Ishikawa (cell line): Measurements from ENCODE around the gene SMG7.

ENCODE experiments used
- CREB1 ChIP-seq: IDR thresholded peaks from 2 replicates; pipeline ENCODE4 v1.6.1; 2012; ENCODE audit warnings: low read depth
- EGR1 ChIP-seq: IDR thresholded peaks from 2 replicates; pipeline ENCODE4 v1.6.1; 2012
- EP300 ChIP-seq: IDR thresholded peaks from 2 replicates; pipeline ENCODE4 v1.6.1; 2012; ENCODE audit warnings: borderline replicate concordance
- FOXM1 ChIP-seq: IDR thresholded peaks from 2 replicates; pipeline ENCODE4 v1.6.1; 2012; ENCODE audit warnings: low read depth, borderline replicate concordance
- NFIC ChIP-seq: IDR thresholded peaks from 2 replicates; pipeline ENCODE4 v1.6.1; 2012
- RAD21 ChIP-seq: IDR thresholded peaks from 2 replicates; pipeline ENCODE4 v1.6.1; 2012; ENCODE audit warnings: low read depth
- TAF1 ChIP-seq: IDR thresholded peaks from 2 replicates; pipeline ENCODE4 v1.6.1; 2012; ENCODE audit warnings: low read depth, mild to moderate bottlenecking
- TEAD4 ChIP-seq: IDR thresholded peaks from 2 replicates; pipeline ENCODE4 v1.6.1; 2012
- YY1 ChIP-seq: IDR thresholded peaks from 2 replicates; pipeline ENCODE4 v1.6.1; 2012; ENCODE audit warnings: low read depth
- TF ChIP-seq, protein P1 (sequence below): IDR thresholded peaks from 2 replicates; pipeline ENCODE4 v1.6.1; 2012; ENCODE audit warnings: low read depth, mild to moderate bottlenecking
- TF ChIP-seq, protein P2 (sequence below): IDR thresholded peaks from 2 replicates; pipeline ENCODE4 v1.6.1; 2012

DNA sequence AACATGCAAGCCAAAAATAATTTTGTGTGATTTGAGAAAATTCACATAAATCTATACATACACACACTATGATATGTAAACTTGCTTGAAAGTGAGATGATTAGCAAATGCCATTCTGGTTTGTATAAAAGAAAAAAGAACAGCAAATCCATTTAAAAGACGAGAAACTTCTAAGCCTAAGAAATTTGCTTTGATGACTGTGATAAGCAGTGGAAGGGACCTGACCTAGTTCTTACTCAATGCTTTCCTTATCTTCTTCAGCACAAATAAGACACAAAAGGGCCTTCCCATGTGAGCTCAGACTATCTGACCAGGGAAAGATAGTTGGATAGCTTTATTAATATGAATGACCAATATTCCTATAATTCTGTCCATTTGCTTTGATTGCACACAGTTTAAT is 28.8 kb upstream of the SMG7 start:
- TF ChIP-seq, protein P1, sequence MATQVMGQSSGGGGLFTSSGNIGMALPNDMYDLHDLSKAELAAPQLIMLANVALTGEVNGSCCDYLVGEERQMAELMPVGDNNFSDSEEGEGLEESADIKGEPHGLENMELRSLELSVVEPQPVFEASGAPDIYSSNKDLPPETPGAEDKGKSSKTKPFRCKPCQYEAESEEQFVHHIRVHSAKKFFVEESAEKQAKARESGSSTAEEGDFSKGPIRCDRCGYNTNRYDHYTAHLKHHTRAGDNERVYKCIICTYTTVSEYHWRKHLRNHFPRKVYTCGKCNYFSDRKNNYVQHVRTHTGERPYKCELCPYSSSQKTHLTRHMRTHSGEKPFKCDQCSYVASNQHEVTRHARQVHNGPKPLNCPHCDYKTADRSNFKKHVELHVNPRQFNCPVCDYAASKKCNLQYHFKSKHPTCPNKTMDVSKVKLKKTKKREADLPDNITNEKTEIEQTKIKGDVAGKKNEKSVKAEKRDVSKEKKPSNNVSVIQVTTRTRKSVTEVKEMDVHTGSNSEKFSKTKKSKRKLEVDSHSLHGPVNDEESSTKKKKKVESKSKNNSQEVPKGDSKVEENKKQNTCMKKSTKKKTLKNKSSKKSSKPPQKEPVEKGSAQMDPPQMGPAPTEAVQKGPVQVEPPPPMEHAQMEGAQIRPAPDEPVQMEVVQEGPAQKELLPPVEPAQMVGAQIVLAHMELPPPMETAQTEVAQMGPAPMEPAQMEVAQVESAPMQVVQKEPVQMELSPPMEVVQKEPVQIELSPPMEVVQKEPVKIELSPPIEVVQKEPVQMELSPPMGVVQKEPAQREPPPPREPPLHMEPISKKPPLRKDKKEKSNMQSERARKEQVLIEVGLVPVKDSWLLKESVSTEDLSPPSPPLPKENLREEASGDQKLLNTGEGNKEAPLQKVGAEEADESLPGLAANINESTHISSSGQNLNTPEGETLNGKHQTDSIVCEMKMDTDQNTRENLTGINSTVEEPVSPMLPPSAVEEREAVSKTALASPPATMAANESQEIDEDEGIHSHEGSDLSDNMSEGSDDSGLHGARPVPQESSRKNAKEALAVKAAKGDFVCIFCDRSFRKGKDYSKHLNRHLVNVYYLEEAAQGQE = no peak
- TF ChIP-seq TAF1 = no peak
- TF ChIP-seq TEAD4 = no peak
- TF ChIP-seq NFIC = no peak
- TF ChIP-seq, protein P2, sequence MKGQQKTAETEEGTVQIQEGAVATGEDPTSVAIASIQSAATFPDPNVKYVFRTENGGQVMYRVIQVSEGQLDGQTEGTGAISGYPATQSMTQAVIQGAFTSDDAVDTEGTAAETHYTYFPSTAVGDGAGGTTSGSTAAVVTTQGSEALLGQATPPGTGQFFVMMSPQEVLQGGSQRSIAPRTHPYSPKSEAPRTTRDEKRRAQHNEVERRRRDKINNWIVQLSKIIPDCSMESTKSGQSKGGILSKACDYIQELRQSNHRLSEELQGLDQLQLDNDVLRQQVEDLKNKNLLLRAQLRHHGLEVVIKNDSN = no peak
- no peak for TF ChIP-seq CREB1
- TF ChIP-seq YY1 = no peak
- TF ChIP-seq FOXM1 = no peak
- TF ChIP-seq RAD21 = no peak
- TF ChIP-seq EP300 = no peak
- no peak for TF ChIP-seq EGR1
